Peyer's patch (tissue), 4 donors: ENCODE data around the gene NKX2-8. TPM values are rescaled to one million over a fixed set of nuclear protein-coding genes. Genes with fewer than 3 reads are reported as not detected.

ENCODE experiments used
- DNase-seq, 3 donors: peaks; one replicate each; pipeline ENCODE4 v3.0.0-alpha.2; 2017 to 2019
- H3K27ac ChIP-seq, 4 donors: fragments of 200-600 bp; sonication (generic); one replicate each; pipeline ENCODE4 v1.5.1; 2016 to 2019
- H3K27me3 ChIP-seq, 2 donors: fragments of 200-600 bp; sonication (generic); one replicate each; pipeline ENCODE4 v1.5.1; 2019
- H3K36me3 ChIP-seq, 3 donors: fragments of 200-600 bp; sonication (generic); one replicate each; pipeline ENCODE4 v1.5.1; 2016 to 2019
- H3K4me1 ChIP-seq, 4 donors: fragments of 200-600 bp; sonication (generic); one replicate each; pipeline ENCODE4 v1.5.1; 2016 to 2019
- H3K4me3 ChIP-seq, 4 donors: fragments of 200-600 bp; sonication (generic); 1 replicate in 3 of 4; 2 replicates in 1 of 4; pipeline ENCODE4 v1.5.1; 2016 to 2019; ENCODE audit warnings: mild to moderate bottlenecking in 1 of 4
- H3K9me3 ChIP-seq, 4 donors: fragments of 200-600 bp; sonication (generic); one replicate each; pipeline ENCODE4 v1.5.1; 2016 to 2019; ENCODE audit warnings: mild to moderate bottlenecking in 1 of 4
- CTCF ChIP-seq, 6 experiments: fragments of 450-650 bp in 4 of 6; fragments of 200-600 bp in 2 of 6; sonication (generic) in 1 of 6; IDR thresholded peaks; one replicate each; pipeline ENCODE4 v1.5.1; 2017 to 2019; ENCODE audit warnings: antibody characterized with exemption in 6 of 6, mild to moderate bottlenecking in 3 of 6, moderate library complexity in 1 of 6
- POLR2A ChIP-seq, 2 donors: fragments of 450-650 bp; IDR thresholded peaks; one replicate each; pipeline ENCODE4 v1.5.1; 2017; ENCODE audit warnings: antibody characterized with exemption in 2 of 2, mild to moderate bottlenecking in 2 of 2, moderate library complexity in 2 of 2
- total RNA-seq, 4 donors: library from RNA; depleted of rRNA; stranded (reverse); fragments of >200 nt; gene quantifications; one replicate each; pipeline ENCODE4 v1.1.0, GENCODE V29; 2016

NKX2-8 gene
- total RNA-seq, 4 donors from 2014 or later, result not detected

- no peaks in the 10 kb centered on the region for H3K4me1 ChIP-seq
- no peak overlapping the region for H3K4me3 ChIP-seq
- TF ChIP-seq CTCF (IDR thresholded peaks at IDR 0.05), result no peak
- no peak for TF ChIP-seq POLR2A (IDR thresholded peaks at IDR 0.05)
- no peak for DNase-seq
- H3K27ac ChIP-seq, result no peak overlapping the region
- H3K9me3 ChIP-seq, result no peaks in the 10 kb centered on the region
- no peaks in the 10 kb centered on the region for H3K27me3 ChIP-seq
- no peaks in the 10 kb centered on the region for H3K36me3 ChIP-seq
Measured at GRCh38 chr14:36600431-36600830, 18.0 kb upstream of the NKX2-8 start.

GRCh38 chr14:36591482-36591881 is 9.1 kb upstream of the NKX2-8 start:
- H3K27me3 ChIP-seq, result no peaks in the 10 kb centered on the region

GRCh38 chr14:36588788-36589187 is 6.4 kb upstream of the NKX2-8 start:
- DNase-seq, result no peak
- TF ChIP-seq CTCF (IDR thresholded peaks at IDR 0.05) (no peak), POLR2A (IDR thresholded peaks at IDR 0.05) (no peak)
- Histone ChIP-seq H3K4me3 (no peak overlapping the region), H3K27ac (no peak overlapping the region), H3K27me3 (peaks cover 0 to 8% of the 10 kb centered on the region in 2 donors), H3K4me1 (no peaks in the 10 kb centered on the region), H3K36me3 (no peaks in the 10 kb centered on the region), H3K9me3 (no peaks in the 10 kb centered on the region)

More at GRCh38 chr14:36591482-36591881, 9.1 kb upstream of the NKX2-8 start:
- Histone ChIP-seq H3K4me3 (no peak overlapping the region), H3K36me3 (no peaks in the 10 kb centered on the region), H3K4me1 (no peaks in the 10 kb centered on the region), H3K9me3 (no peaks in the 10 kb centered on the region), H3K27ac (no peak overlapping the region)
- no peak for DNase-seq
- TF ChIP-seq POLR2A (IDR thresholded peaks at IDR 0.05) (no peak), CTCF (IDR thresholded peaks at IDR 0.05) (no peak)

- TF ChIP-seq POLR2A (IDR thresholded peaks at IDR 0.05), result no peak
- TF ChIP-seq CTCF (IDR thresholded peaks at IDR 0.05), result no peak
- DNase-seq, result no peak
- no peaks in the 10 kb centered on the region for H3K4me1 ChIP-seq
- H3K27me3 ChIP-seq, result peaks cover 0 to 12% of the 10 kb centered on the region in 2 donors
- H3K36me3 ChIP-seq, result no peaks in the 10 kb centered on the region
- no peaks in the 10 kb centered on the region for H3K9me3 ChIP-seq
- H3K27ac ChIP-seq, result no peak overlapping the region
- no peak overlapping the region for H3K4me3 ChIP-seq
Measured at GRCh38 chr14:36588119-36588518, 5.7 kb upstream of the NKX2-8 start.

GRCh38 chr14:36585100-36585499 is 2.7 kb upstream of the NKX2-8 start:
- H3K27me3 ChIP-seq, result peaks cover 0 to 39% of the 10 kb centered on the region in 2 donors
- no peak for TF ChIP-seq POLR2A (IDR thresholded peaks at IDR 0.05)
- TF ChIP-seq CTCF (IDR thresholded peaks at IDR 0.05), result no peak
- peaks cover 0 to 4% (median 0%) of the 10 kb centered on the region in 4 donors for H3K9me3 ChIP-seq
- no peak overlapping the region for H3K4me3 ChIP-seq
- peaks cover 0 to 27% (median 0%) of the 10 kb centered on the region in 4 donors for H3K4me1 ChIP-seq
- H3K36me3 ChIP-seq, result no peaks in the 10 kb centered on the region
- no peak for DNase-seq
- H3K27ac ChIP-seq, result no peak overlapping the region
